Measurements from ENCODE around the gene ADGRF5.

DNA sequence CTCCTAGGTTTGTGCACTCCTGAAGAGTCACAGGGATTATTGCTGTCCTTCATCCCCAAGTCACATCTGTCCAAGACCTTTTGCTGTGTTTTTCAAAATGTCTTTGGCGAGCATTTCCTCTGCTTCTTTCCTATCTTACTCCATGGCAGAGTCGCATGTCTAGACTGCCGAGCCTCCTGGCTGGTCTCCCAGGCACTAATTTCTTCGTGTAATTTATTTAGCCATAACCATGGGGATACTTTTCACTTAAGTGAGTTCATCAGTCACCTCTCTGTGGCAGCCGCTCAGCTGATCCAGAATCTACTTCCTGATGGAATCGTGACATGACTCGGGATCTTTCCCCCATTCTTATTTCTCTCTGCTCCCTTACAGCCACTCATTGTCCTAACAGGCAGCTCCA lies 25.8 kb downstream of the ADGRF5 start:
- TF ChIP-seq, protein P1, sequence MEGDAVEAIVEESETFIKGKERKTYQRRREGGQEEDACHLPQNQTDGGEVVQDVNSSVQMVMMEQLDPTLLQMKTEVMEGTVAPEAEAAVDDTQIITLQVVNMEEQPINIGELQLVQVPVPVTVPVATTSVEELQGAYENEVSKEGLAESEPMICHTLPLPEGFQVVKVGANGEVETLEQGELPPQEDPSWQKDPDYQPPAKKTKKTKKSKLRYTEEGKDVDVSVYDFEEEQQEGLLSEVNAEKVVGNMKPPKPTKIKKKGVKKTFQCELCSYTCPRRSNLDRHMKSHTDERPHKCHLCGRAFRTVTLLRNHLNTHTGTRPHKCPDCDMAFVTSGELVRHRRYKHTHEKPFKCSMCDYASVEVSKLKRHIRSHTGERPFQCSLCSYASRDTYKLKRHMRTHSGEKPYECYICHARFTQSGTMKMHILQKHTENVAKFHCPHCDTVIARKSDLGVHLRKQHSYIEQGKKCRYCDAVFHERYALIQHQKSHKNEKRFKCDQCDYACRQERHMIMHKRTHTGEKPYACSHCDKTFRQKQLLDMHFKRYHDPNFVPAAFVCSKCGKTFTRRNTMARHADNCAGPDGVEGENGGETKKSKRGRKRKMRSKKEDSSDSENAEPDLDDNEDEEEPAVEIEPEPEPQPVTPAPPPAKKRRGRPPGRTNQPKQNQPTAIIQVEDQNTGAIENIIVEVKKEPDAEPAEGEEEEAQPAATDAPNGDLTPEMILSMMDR (IDR thresholded peaks at IDR 0.05), result no peak
- TF ChIP-seq POLR2A (IDR thresholded peaks at IDR 0.05), result no peak
